Smooth muscle cell (in vitro differentiated cells): Measurements from ENCODE around the gene TEF. TPM values are rescaled to one million over a fixed set of nuclear protein-coding genes. Genes with fewer than 3 reads are reported as not detected.
"Not testable (repeated sequence)": the region's sequence is repeated elsewhere in the genome, so short reads cannot be mapped to it uniquely, and the experiment has no call there.

ENCODE experiments used
- DNase-seq: peaks from one replicate; lab custom pipeline; 2025; ENCODE audit not compliant: unreplicated experiment; lab: John Stamatoyannopoulos, UW
- H2AFZ ChIP-seq: fragments of 200-600 bp; sonication (generic); 2 replicates; pipeline ENCODE4 v1.6.0; 2016; ENCODE audit warnings: antibody characterized with exemption, low read depth, mild to moderate bottlenecking
- H3F3A ChIP-seq: fragments of 200-600 bp; sonication (generic); 2 replicates; pipeline ENCODE4 v1.6.0; 2017; ENCODE audit warnings: antibody characterized with exemption, low read depth
- H3K27ac ChIP-seq: fragments of 200-600 bp; sonication (generic); 2 replicates; pipeline ENCODE4 v1.5.1; 2016; ENCODE audit warnings: low read depth, mild to moderate bottlenecking
- H3K27me3 ChIP-seq: fragments of 200-600 bp; sonication (generic); 2 replicates; pipeline ENCODE4 v1.6.1; 2016; ENCODE audit warnings: low read depth, mild to moderate bottlenecking
- H3K36me3 ChIP-seq: fragments of 200-600 bp; sonication (generic); 2 replicates; pipeline ENCODE4 v1.5.1; 2016; ENCODE audit warnings: low read depth
- H3K4me1 ChIP-seq: fragments of 200-600 bp; sonication (generic); 2 replicates; pipeline ENCODE4 v1.5.1; 2016; ENCODE audit warnings: low read depth
- H3K4me2 ChIP-seq: fragments of 200-600 bp; sonication (generic); 2 replicates; pipeline ENCODE4 v1.6.0; 2016; ENCODE audit warnings: mild to moderate bottlenecking
- H3K4me3 ChIP-seq: fragments of 200-600 bp; sonication (generic); 2 replicates; pipeline ENCODE4 v1.5.1; 2016; ENCODE audit warnings: mild to moderate bottlenecking
- H3K79me2 ChIP-seq: fragments of 200-600 bp; sonication (generic); 2 replicates; pipeline ENCODE4 v1.6.0; 2016; ENCODE audit warnings: low read depth, mild to moderate bottlenecking
- H3K9ac ChIP-seq: fragments of 200-600 bp; sonication (generic); 2 replicates; pipeline ENCODE4 v1.6.0; 2016; ENCODE audit warnings: low read depth
- H3K9me3 ChIP-seq: fragments of 200-600 bp; sonication (generic); replicated peaks from 2 replicates; pipeline ENCODE4 v1.5.1; 2016; ENCODE audit warnings: low read depth
- H4K20me1 ChIP-seq: fragments of 200-600 bp; sonication (generic); 2 replicates; pipeline ENCODE4 v1.6.0; 2016; ENCODE audit warnings: low read depth
- WGBS: methylation state at CpG from one replicate; pipeline ENCODE4 v1.1.7; 2016; ENCODE audit warnings: low lambda C conversion rate; 5-methylcytosine and 5-hydroxymethylcytosine counted together
- polyA plus RNA-seq: library from polyadenylated mRNA; unstranded; fragments of >200 nt; fragmentation: Nextera tagmentation; extraction: Ambion mirVana; gene quantifications from 2 replicates; pipeline ENCODE4 v1.2.1, GENCODE V29; 2016
- total RNA-seq: library from RNA; depleted of rRNA; stranded (reverse); fragments of >200 nt; gene quantifications from 2 replicates; pipeline ENCODE4 v1.2.3, GENCODE V29; 2014
- TF ChIP-seq, protein P1 (sequence below): fragments of 200-600 bp; sonication (generic); IDR thresholded peaks from 2 replicates; pipeline ENCODE4 v1.5.1; 2017; ENCODE audit warnings: borderline replicate concordance, mild to moderate bottlenecking, antibody characterized with exemption; ENCODE audit not compliant: insufficient read depth, poor library complexity, severe bottlenecking

The TEF gene
- total and polyA plus RNA-seq, 2 experiments from 2014 or later = 6.4 to 7.6 TPM

DNA sequence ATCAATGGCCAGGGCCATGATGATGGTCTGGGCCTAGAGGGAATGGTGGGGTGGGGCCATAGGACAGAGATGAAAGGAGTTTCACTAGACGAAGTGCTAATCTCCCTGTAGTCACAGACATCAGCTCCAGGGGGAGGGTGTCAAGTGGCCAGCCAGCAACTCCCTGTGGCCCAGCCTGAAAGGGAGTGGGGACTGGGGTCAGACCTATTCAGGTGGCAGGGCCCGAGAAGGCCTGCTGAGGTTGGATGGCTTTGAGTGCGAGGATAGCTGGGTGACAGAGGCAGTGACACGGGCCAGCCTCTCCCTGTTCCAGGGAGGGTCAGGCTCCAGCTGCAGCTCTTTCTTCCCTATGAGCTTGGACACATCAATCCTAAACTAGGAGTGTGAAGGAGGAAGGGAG is 53.8 kb downstream of the TEF start:
- 87% methylated on average over 4 of the region's 4 CpGs for WGBS
- no peak overlapping the region for H2AFZ ChIP-seq
- H3K4me2 ChIP-seq = no peak overlapping the region
- DNase-seq = no peak
- H3F3A ChIP-seq = no peaks in the 10 kb centered on the region
- H3K79me2 ChIP-seq = peaks cover 59% of the 10 kb centered on the region
- H3K4me3 ChIP-seq = no peak overlapping the region
- TF ChIP-seq, protein P1, sequence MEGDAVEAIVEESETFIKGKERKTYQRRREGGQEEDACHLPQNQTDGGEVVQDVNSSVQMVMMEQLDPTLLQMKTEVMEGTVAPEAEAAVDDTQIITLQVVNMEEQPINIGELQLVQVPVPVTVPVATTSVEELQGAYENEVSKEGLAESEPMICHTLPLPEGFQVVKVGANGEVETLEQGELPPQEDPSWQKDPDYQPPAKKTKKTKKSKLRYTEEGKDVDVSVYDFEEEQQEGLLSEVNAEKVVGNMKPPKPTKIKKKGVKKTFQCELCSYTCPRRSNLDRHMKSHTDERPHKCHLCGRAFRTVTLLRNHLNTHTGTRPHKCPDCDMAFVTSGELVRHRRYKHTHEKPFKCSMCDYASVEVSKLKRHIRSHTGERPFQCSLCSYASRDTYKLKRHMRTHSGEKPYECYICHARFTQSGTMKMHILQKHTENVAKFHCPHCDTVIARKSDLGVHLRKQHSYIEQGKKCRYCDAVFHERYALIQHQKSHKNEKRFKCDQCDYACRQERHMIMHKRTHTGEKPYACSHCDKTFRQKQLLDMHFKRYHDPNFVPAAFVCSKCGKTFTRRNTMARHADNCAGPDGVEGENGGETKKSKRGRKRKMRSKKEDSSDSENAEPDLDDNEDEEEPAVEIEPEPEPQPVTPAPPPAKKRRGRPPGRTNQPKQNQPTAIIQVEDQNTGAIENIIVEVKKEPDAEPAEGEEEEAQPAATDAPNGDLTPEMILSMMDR = no peak
- H3K9me3 ChIP-seq = no peaks in the 10 kb centered on the region
- H3K36me3 ChIP-seq = no peaks in the 10 kb centered on the region
- H3K27me3 ChIP-seq = no peaks in the 10 kb centered on the region
- H3K27ac ChIP-seq = no peak overlapping the region
- no peaks in the 10 kb centered on the region for H3K4me1 ChIP-seq
- H3K9ac ChIP-seq = no peak overlapping the region
- peaks cover 97% of the 10 kb centered on the region for H4K20me1 ChIP-seq

DNA sequence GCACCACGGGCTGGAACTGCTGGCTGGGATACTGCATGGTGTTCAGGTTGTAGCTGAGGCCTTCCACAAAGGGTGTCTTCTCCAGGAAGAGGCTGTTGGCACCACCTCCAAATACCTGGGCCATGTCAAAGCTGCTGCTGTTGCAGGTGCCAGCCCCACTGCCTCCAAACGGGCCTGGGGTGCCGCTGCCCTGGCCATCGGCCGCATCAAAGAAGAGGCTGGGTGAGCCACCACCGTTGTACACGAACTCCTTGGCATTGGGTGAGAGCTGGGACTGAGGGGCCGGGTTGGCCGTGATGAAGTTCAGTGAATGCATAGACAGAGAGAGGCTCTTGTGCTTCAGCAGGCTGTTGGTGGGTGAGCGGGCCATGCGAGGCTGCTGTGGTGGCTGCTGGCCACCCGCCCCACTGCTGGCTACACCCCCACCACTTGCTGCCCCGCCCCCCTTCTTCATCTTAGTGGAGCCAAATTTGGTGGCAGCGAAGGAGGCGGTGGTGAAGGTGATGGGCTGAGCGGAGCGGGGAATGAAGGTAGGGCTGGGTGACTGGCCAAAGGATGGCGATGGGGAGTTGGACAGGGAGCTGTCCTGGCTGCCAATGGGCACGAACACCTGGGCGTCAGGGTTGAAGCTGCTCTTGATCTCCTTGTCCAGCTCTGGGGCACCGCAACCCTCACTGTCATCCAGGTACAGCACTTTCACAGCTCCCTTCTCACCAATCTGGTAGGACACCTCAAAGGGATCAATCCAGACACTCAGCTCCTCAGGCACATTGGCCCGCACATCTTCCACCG is 54.8 kb downstream of the TEF start:
- Histone ChIP-seq H3K27me3 (no peaks in the 10 kb centered on the region), H3K4me1 (no peaks in the 10 kb centered on the region), H3K4me2 (no peak overlapping the region), H3K36me3 (no peaks in the 10 kb centered on the region), H4K20me1 (peaks cover 100% of the 10 kb centered on the region), H3K9me3 (no peaks in the 10 kb centered on the region), H3K79me2 (peaks cover 68% of the 10 kb centered on the region), H2AFZ (no peak overlapping the region), H3F3A (no peaks in the 10 kb centered on the region), H3K9ac (no peak overlapping the region), H3K27ac (no peak overlapping the region), H3K4me3 (no peak overlapping the region)
- WGBS = 92% methylated on average over 23 of the region's 23 CpGs
- TF ChIP-seq, protein P1 = no peak
- no peak for DNase-seq

DNA sequence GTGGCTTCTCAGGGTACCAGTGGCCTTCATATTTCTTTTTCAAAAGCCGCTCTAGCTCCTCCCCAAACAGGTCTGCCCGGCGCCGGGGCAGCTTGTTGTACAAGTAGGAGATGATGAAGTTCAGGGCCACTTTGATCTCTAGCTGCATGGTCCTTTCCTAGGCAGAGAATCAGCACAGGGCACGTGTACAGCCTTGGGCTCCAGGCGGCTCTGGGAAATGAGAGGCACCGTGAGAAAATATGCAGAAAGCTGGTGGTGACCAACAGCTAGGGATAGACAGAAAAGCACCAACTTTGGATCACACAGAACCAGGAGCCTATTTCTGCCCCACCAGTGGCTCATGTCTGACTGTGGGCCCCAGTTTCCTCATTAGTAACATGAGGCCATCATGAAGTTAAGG is 55.5 kb downstream of the TEF start:
- Histone ChIP-seq H4K20me1 (peaks cover 100% of the 10 kb centered on the region), H3K27me3 (no peaks in the 10 kb centered on the region), H3K27ac (no peak overlapping the region), H3F3A (no peaks in the 10 kb centered on the region), H3K4me3 (no peak overlapping the region), H3K79me2 (peaks cover 75% of the 10 kb centered on the region), H3K9ac (no peak overlapping the region), H3K4me2 (no peak overlapping the region), H2AFZ (no peak overlapping the region), H3K9me3 (no peaks in the 10 kb centered on the region), H3K36me3 (no peaks in the 10 kb centered on the region), H3K4me1 (peaks cover 4% of the 10 kb centered on the region)
- TF ChIP-seq, protein P1 = no peak
- no peak for DNase-seq
- 97% methylated on average over 7 of the region's 7 CpGs for WGBS

DNA sequence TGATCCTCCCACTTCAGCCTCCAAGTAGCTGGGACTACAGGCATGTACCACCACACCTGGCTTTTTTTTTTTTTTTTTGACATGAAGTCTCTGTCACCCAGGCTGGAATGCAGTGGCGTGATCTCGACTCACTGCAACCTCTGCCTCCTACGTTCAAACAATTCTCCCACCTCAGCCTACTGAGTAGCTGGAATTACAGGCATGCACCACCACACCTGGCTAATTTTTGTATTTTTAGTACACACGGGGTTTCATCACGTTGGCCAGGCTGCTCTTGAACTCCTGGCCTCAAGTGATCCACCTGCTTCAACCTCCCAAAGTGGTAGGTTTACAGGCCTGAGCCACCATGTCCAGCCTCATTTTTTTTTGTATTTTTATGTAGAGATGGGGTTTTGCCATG is 58.8 kb downstream of the TEF start:
- H3K36me3 ChIP-seq = not testable (repeated sequence)

More for the DNA sequence above, 58.8 kb downstream of the TEF start:
- not testable (repeated sequence) for H3K4me3 ChIP-seq, H3K9ac ChIP-seq, H3F3A ChIP-seq, H3K27me3 ChIP-seq, H3K4me1 ChIP-seq, H3K27ac ChIP-seq, DNase-seq, H2AFZ ChIP-seq, H3K9me3 ChIP-seq, H3K4me2 ChIP-seq
- Histone ChIP-seq H4K20me1 (peaks cover 94% of the 10 kb centered on the region), H3K79me2 (peaks cover 89% of the 10 kb centered on the region)
- WGBS = 85% methylated on average over 5 of the region's 5 CpGs
